HepG2 (cell line): ENCODE data around the gene ICAM5. TPM values are rescaled to one million over a fixed set of nuclear protein-coding genes. Genes with fewer than 3 reads are reported as not detected.

ENCODE experiments used
- BCL6 ChIP-seq: IDR thresholded peaks from 2 replicates; pipeline ENCODE4 v1.6.1; 2016; ENCODE audit warnings: missing genetic modification reagents, missing compliant biosample characterization
- CBFB ChIP-seq: sonication (generic); formaldehyde crosslinking; IDR thresholded peaks from 2 replicates; pipeline ENCODE4 v1.4.0; 2020; ENCODE audit warnings: missing genetic modification reagents
- E2F2 ChIP-seq: sonication (generic); formaldehyde crosslinking; IDR thresholded peaks from 2 replicates; pipeline ENCODE4 v1.4.0; 2020; ENCODE audit warnings: missing genetic modification reagents, borderline replicate concordance
- GMEB1 ChIP-seq: sonication (generic); formaldehyde crosslinking; IDR thresholded peaks from 2 replicates; pipeline ENCODE4 v1.5.1; 2020; ENCODE audit warnings: missing genetic modification reagents, mild to moderate bottlenecking, borderline replicate concordance
- HNRNPH1 ChIP-seq: fragments of 200-400 bp; formaldehyde crosslinking; optimal IDR thresholded peaks from 2 replicates; pipeline ENCODE3; 2017; ENCODE audit warnings: mild to moderate bottlenecking, low read depth, low read length
- SALL1 ChIP-seq: sonication (generic); formaldehyde crosslinking; IDR thresholded peaks from 2 replicates; pipeline ENCODE4 v1.8.0; 2022; ENCODE audit warnings: mild to moderate bottlenecking, missing genetic modification reagents
- THAP11 ChIP-seq: IDR thresholded peaks from 2 replicates; pipeline ENCODE4 v1.6.1; 2016; ENCODE audit warnings: missing biosample characterization, missing genetic modification reagents
- YEATS2 ChIP-seq: sonication (generic); formaldehyde crosslinking; IDR thresholded peaks from 2 replicates; pipeline ENCODE4 v1.4.0; 2020; ENCODE audit warnings: missing genetic modification reagents, borderline replicate concordance
- ZBTB7A ChIP-seq: sonication (generic); formaldehyde crosslinking; IDR thresholded peaks from 2 replicates; pipeline ENCODE4 v1.8.0; 2022; ENCODE audit warnings: mild to moderate bottlenecking, missing genetic modification reagents
- ZFP37 ChIP-seq: sonication (generic); formaldehyde crosslinking; IDR thresholded peaks from 2 replicates; pipeline ENCODE4 v1.4.0; 2020; ENCODE audit warnings: missing genetic modification reagents, borderline replicate concordance
- ZNF138 ChIP-seq: sonication (generic); formaldehyde crosslinking; IDR thresholded peaks from 2 replicates; pipeline ENCODE4 v1.5.0; 2020; ENCODE audit warnings: mild to moderate bottlenecking, low read depth, missing genetic modification reagents
- ZNF296 ChIP-seq: sonication (generic); formaldehyde crosslinking; conservative IDR thresholded peaks from 2 replicates; pipeline ENCODE4 v1.5.0; 2020; ENCODE audit warnings: mild to moderate bottlenecking, missing genetic modification reagents
- ZNF367 ChIP-seq: sonication (generic); formaldehyde crosslinking; IDR thresholded peaks from 2 replicates; pipeline ENCODE4 v1.4.0; 2020; ENCODE audit warnings: missing genetic modification reagents, borderline replicate concordance
- ZNF552 ChIP-seq: sonication (generic); formaldehyde crosslinking; IDR thresholded peaks from 2 replicates; pipeline ENCODE4 v1.9.0; 2022; ENCODE audit warnings: missing genetic modification reagents, mild to moderate bottlenecking, borderline replicate concordance
- ZNF691 ChIP-seq: sonication (generic); formaldehyde crosslinking; IDR thresholded peaks from 2 replicates; pipeline ENCODE4 v1.4.0; 2020; ENCODE audit warnings: missing genetic modification reagents, low read depth, mild to moderate bottlenecking, borderline replicate concordance
- ZNF879 ChIP-seq: sonication (generic); formaldehyde crosslinking; IDR thresholded peaks from 2 replicates; pipeline ENCODE4 v1.8.1; 2023; ENCODE audit warnings: missing genetic modification reagents
- ZSCAN20 ChIP-seq: sonication (generic); formaldehyde crosslinking; IDR thresholded peaks from 2 replicates; pipeline ENCODE4 v1.4.0; 2020; ENCODE audit warnings: missing genetic modification reagents, mild to moderate bottlenecking, borderline replicate concordance
- polyA plus RNA-seq, 8 experiments: library from polyadenylated mRNA; depleted of rRNA in 3 of 8; stranded (reverse) in 7 of 8; unstranded in 1 of 8; fragments of >200 nt; fragmentation: Illumina TruSeq in 4 of 8; extraction: Trizol in 4 of 8; gene quantifications; 2 replicates each; pipeline versions ENCODE4 v1.2.1 to v1.2.3, GENCODE V29; 2011 to 2016; ENCODE audit warnings: low read depth in 4 of 8, missing spikeins in 1 of 8, mixed read lengths in 1 of 8; ENCODE audit not compliant: insufficient read depth in 1 of 8
- total RNA-seq, 5 experiments: library from RNA; depleted of rRNA; stranded (reverse); fragments of >200 nt; fragmentation: Illumina TruSeq; extraction: Trizol; gene quantifications; 2 replicates each; pipeline ENCODE4 v1.2.3, GENCODE V29; 2016; ENCODE audit warnings: low read depth in 1 of 5
- TF ChIP-seq, protein P1 (sequence below): sonication (generic); formaldehyde crosslinking; IDR thresholded peaks from 2 replicates; pipeline ENCODE4 v1.9.0; 2021; ENCODE audit warnings: missing genetic modification reagents, mild to moderate bottlenecking, borderline replicate concordance
- TF ChIP-seq, protein P2 (sequence below): IDR thresholded peaks from 2 replicates; pipeline ENCODE4 v1.6.1; 2018; ENCODE audit warnings: missing genetic modification reagents
- TF ChIP-seq, protein P3 (sequence below): sonication (generic); formaldehyde crosslinking; IDR thresholded peaks from 2 replicates; pipeline ENCODE4 v1.4.0; 2020; ENCODE audit warnings: mild to moderate bottlenecking, missing genetic modification reagents

Gene ICAM5
- total and polyA plus RNA-seq, 2 of the 13 experiments (the other 11 are each of a cell fraction or from before 2014, with no cell fraction given), result 0.46 to 1.6 TPM

DNA sequence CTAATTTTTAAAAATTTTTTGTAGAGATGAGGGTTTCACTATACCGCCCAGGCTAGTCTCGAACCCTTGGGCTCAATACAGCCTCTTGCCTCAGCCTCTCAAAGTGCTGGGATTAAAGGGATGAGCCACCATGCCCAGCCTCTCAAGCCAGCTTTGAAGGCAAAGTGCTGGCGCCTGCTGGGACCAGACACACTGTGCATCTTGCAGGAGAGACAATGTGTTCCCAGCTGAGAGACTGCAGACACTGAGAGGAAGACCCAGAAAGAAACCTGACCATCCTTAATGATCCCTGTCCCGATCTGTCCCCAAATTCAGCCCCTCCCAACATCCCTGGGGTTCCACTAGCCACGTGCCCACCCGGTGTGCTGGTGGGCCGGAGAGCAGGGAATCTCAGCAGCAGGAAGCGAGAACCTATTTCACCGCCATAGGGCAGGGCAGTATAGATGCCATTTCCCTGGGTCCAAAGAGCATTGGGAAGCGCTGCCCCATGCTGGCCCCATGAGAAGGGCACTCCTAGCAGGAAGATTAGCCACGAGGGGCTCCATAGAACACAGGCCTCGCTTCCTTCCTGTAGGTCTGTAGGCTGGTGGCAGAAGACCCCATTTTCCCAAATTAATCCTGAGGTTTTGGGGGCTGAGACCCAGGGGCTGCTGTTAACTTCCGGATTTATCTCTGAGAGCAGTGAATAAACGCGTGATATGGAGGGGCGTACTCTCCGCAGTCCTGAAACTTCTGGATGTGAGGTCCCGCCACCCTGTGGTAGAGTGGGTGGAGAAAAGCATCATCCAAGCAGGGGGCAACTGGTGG is 42.6 kb downstream of the ICAM5 start (continued):
- TF ChIP-seq ZSCAN20 (CRISPR knock-in tag) (no peak), ZBTB7A (CRISPR knock-in tag) (peak; percentile 31; the same call in 1 of the 2 replicates), ZNF296 (CRISPR knock-in tag) (0 out of 2 replicates have a peak, but pooled peaks have one; percentile 28), ZFP37 (CRISPR knock-in tag) (0 out of 2 replicates have a peak, but pooled peaks have one; percentile 19), HNRNPH1 (no peak), ZNF552 (CRISPR knock-in tag) (no peak; the same call in 1 of the 2 replicates), BCL6 (CRISPR knock-in tag) (no peak), ZNF138 (CRISPR knock-in tag) (no peak), ZNF879 (no peak), E2F2 (CRISPR knock-in tag) (no peak), SALL1 (peak; percentile 42; the same call in 1 of the 2 replicates), ZNF691 (CRISPR knock-in tag) (0 out of 2 replicates have a peak, but pooled peaks have one; percentile 59), YEATS2 (0 out of 2 replicates have a peak, but pooled peaks have one; percentile 28), ZNF367 (CRISPR knock-in tag) (no peak), CBFB (CRISPR knock-in tag) (no peak; the same call in 1 of the 2 replicates), GMEB1 (CRISPR knock-in tag) (no peak), THAP11 (CRISPR knock-in tag) (peak; percentile 24; the same call in 1 of the 2 replicates)
- TF ChIP-seq, protein P1, sequence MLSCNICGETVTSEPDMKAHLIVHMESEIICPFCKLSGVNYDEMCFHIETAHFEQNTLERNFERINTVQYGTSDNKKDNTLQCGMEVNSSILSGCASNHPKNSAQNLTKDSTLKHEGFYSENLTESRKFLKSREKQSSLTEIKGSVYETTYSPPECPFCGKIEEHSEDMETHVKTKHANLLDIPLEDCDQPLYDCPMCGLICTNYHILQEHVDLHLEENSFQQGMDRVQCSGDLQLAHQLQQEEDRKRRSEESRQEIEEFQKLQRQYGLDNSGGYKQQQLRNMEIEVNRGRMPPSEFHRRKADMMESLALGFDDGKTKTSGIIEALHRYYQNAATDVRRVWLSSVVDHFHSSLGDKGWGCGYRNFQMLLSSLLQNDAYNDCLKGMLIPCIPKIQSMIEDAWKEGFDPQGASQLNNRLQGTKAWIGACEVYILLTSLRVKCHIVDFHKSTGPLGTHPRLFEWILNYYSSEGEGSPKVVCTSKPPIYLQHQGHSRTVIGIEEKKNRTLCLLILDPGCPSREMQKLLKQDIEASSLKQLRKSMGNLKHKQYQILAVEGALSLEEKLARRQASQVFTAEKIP (CRISPR knock-in tag), result no peak
- TF ChIP-seq, protein P2, sequence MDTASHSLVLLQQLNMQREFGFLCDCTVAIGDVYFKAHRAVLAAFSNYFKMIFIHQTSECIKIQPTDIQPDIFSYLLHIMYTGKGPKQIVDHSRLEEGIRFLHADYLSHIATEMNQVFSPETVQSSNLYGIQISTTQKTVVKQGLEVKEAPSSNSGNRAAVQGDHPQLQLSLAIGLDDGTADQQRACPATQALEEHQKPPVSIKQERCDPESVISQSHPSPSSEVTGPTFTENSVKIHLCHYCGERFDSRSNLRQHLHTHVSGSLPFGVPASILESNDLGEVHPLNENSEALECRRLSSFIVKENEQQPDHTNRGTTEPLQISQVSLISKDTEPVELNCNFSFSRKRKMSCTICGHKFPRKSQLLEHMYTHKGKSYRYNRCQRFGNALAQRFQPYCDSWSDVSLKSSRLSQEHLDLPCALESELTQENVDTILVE, result 0 out of 2 replicates have a peak, but pooled peaks have one; percentile 10
- TF ChIP-seq, protein P3, sequence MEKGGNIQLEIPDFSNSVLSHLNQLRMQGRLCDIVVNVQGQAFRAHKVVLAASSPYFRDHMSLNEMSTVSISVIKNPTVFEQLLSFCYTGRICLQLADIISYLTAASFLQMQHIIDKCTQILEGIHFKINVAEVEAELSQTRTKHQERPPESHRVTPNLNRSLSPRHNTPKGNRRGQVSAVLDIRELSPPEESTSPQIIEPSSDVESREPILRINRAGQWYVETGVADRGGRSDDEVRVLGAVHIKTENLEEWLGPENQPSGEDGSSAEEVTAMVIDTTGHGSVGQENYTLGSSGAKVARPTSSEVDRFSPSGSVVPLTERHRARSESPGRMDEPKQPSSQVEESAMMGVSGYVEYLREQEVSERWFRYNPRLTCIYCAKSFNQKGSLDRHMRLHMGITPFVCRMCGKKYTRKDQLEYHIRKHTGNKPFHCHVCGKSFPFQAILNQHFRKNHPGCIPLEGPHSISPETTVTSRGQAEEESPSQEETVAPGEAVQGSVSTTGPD (CRISPR knock-in tag), result no peak
